Suprapubic skin (tissue), 4 donors: ENCODE measurements around the gene TENM3. TPM values are rescaled to one million over a fixed set of nuclear protein-coding genes. Genes with fewer than 3 reads are reported as not detected.

ENCODE experiments used
- DNase-seq, 2 donors: peaks; one replicate each; pipeline ENCODE4 v3.0.0-alpha.2; 2019; ENCODE audit warnings: low spot score in 2 of 2
- H3K27ac ChIP-seq: fragments of 200-600 bp; sonication (generic); one replicate; pipeline ENCODE4 v1.5.1; 2019
- H3K27me3 ChIP-seq: fragments of 200-600 bp; sonication (generic); one replicate; pipeline ENCODE4 v1.5.1; 2019
- H3K36me3 ChIP-seq: fragments of 200-600 bp; sonication (generic); one replicate; pipeline ENCODE4 v1.5.1; 2019
- H3K4me1 ChIP-seq: fragments of 200-600 bp; sonication (generic); one replicate; pipeline ENCODE4 v1.5.1; 2019
- H3K4me3 ChIP-seq: fragments of 200-600 bp; sonication (generic); one replicate; pipeline ENCODE4 v1.5.1; 2019; ENCODE audit warnings: mild to moderate bottlenecking
- H3K9me3 ChIP-seq: fragments of 200-600 bp; sonication (generic); one replicate; pipeline ENCODE4 v1.5.1; 2019
- EP300 ChIP-seq: sonication (generic); formaldehyde crosslinking; IDR thresholded peaks from one replicate; pipeline ENCODE4 v1.6.1; 2017; ENCODE audit warnings: antibody characterized with exemption
- POLR2A ChIP-seq, 2 donors: fragments of 450-650 bp; IDR thresholded peaks; one replicate each; pipeline ENCODE4 v1.6.1; 2017; ENCODE audit warnings: antibody characterized with exemption in 2 of 2, mild to moderate bottlenecking in 2 of 2, moderate library complexity in 2 of 2
- POLR2AphosphoS5 ChIP-seq, 3 donors: sonication (generic); formaldehyde crosslinking; IDR thresholded peaks; one replicate each; pipeline ENCODE4 v1.6.1; 2017; ENCODE audit warnings: antibody characterized with exemption in 3 of 3
- WGBS: methylation state at CpG from one replicate; pipeline ENCODE4 v1.1.5; 2018; 5-methylcytosine and 5-hydroxymethylcytosine counted together
- total RNA-seq, 4 donors: library from RNA; depleted of rRNA; stranded (reverse); fragments of >200 nt; gene quantifications; one replicate each; pipeline ENCODE4 v1.1.0, GENCODE V29; 2016
- TF ChIP-seq, protein P1 (sequence below), 2 donors: fragments of 200-600 bp in 1 of 2; fragments of 450-650 bp in 1 of 2; sonication (generic) in 1 of 2; IDR thresholded peaks; one replicate each; pipeline ENCODE4 v1.5.1; 2016 to 2019; ENCODE audit warnings: antibody characterized with exemption in 2 of 2, mild to moderate bottlenecking in 1 of 2, moderate library complexity in 1 of 2

The TENM3 gene
- total RNA-seq, 4 donors from 2014 or later, result 0.81 to 2.9 (median 1.8) TPM

- Histone ChIP-seq H3K4me3 (no peak overlapping the region), H3K4me1 (peaks cover 11% of the 10 kb centered on the region), H3K36me3 (no peaks in the 10 kb centered on the region), H3K9me3 (no peaks in the 10 kb centered on the region), H3K27ac (no peak overlapping the region), H3K27me3 (no peaks in the 10 kb centered on the region)
- TF ChIP-seq POLR2A (IDR thresholded peaks at IDR 0.05), result no peak
- no peak for TF ChIP-seq EP300
- TF ChIP-seq, protein P1, sequence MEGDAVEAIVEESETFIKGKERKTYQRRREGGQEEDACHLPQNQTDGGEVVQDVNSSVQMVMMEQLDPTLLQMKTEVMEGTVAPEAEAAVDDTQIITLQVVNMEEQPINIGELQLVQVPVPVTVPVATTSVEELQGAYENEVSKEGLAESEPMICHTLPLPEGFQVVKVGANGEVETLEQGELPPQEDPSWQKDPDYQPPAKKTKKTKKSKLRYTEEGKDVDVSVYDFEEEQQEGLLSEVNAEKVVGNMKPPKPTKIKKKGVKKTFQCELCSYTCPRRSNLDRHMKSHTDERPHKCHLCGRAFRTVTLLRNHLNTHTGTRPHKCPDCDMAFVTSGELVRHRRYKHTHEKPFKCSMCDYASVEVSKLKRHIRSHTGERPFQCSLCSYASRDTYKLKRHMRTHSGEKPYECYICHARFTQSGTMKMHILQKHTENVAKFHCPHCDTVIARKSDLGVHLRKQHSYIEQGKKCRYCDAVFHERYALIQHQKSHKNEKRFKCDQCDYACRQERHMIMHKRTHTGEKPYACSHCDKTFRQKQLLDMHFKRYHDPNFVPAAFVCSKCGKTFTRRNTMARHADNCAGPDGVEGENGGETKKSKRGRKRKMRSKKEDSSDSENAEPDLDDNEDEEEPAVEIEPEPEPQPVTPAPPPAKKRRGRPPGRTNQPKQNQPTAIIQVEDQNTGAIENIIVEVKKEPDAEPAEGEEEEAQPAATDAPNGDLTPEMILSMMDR (IDR thresholded peaks at IDR 0.05), result no peak
- TF ChIP-seq POLR2AphosphoS5 (IDR thresholded peaks at IDR 0.05), result no peak
- no peak for DNase-seq
- 77% methylated on average over 2 of the region's 2 CpGs for WGBS
Observed at GRCh38 chr4:182748949-182749348, 505.7 kb downstream of the TENM3 start.

DNA sequence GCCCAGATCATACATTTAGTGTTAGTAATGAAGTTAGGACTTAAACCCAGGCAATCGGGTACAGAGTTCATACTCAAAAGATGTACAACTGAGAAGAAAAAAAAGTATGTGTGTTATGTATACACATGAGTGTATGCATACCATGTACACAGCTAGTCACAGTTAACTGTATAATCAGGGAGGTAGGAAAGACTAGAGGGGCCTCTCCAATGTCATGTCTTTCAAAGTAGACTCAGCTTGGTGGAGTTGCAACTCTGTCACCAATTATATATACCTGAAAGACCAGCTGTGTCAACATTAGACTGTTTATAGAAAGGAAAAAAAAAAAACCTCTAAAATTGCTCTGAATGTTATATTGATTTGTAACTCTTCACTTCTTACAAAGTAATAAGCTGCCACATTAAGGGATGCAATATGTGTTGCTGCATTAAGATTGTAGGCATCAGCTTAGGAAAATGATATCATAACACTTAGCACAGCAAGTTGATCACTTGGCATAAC, 506.5 kb downstream of the TENM3 start:
- Histone ChIP-seq H3K36me3 (no peaks in the 10 kb centered on the region), H3K27me3 (no peaks in the 10 kb centered on the region), H3K4me3 (no peak overlapping the region), H3K4me1 (peaks cover 6% of the 10 kb centered on the region), H3K27ac (no peak overlapping the region), H3K9me3 (no peaks in the 10 kb centered on the region)
- no peak for DNase-seq
- no peak for TF ChIP-seq EP300
- TF ChIP-seq, protein P1 (IDR thresholded peaks at IDR 0.05), result no peak
- TF ChIP-seq POLR2A (IDR thresholded peaks at IDR 0.05), result no peak
- TF ChIP-seq POLR2AphosphoS5 (IDR thresholded peaks at IDR 0.05), result no peak
- WGBS, result 93% methylated on average over 1 of the region's 1 CpG

DNA sequence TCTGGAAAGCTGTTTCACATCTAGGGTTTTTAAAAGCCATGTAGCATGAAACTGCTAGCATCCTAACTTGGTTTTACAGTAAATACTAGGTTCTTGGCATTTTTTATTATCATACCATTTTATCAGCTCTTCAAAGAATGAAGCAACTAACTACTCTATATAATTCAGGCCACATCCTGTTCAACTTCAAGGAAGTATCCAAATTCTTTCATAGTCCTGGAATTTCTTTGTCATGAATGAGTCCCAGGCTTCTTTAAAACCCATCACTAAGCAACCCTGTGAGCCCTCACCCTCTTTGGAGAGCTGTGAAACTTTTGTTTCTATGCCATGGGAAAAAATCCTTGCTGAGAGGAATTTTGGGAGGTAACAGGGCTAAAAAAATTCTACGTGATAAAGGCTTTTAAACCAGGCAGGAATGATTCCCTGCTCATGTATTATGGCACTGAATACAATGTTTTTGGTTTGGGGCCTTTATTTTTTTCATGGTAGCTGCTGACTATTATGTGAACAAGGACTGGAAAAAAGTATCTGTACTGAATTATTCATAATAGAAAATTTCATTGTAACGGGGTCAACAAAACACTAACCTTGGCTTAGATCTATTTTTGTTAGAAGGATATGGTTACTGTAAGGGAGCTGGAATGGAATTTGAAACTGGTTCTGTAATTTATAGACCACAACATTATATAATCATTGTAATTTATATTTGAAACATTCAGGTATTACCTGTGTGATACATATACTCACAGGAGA, 509.1 kb downstream of the TENM3 start:
- H3K27ac ChIP-seq, result no peak overlapping the region
- DNase-seq, result no peak
- H3K4me1 ChIP-seq, result no peaks in the 10 kb centered on the region
- H3K9me3 ChIP-seq, result no peaks in the 10 kb centered on the region
- H3K27me3 ChIP-seq, result no peaks in the 10 kb centered on the region
- H3K36me3 ChIP-seq, result no peaks in the 10 kb centered on the region
- H3K4me3 ChIP-seq, result no peak overlapping the region
- TF ChIP-seq EP300 (no peak), POLR2AphosphoS5 (IDR thresholded peaks at IDR 0.05) (no peak), POLR2A (IDR thresholded peaks at IDR 0.05) (no peak)
- TF ChIP-seq, protein P1 (IDR thresholded peaks at IDR 0.05), result no peak
- WGBS, result 79% methylated on average over 2 of the region's 2 CpGs

GRCh38 chr4:182754895-182755294, 511.7 kb downstream of the TENM3 start:
- Histone ChIP-seq H3K9me3 (no peaks in the 10 kb centered on the region), H3K36me3 (no peaks in the 10 kb centered on the region), H3K4me3 (no peak overlapping the region), H3K27ac (no peak overlapping the region), H3K27me3 (no peaks in the 10 kb centered on the region), H3K4me1 (no peaks in the 10 kb centered on the region)
- DNase-seq, result no peak
- WGBS, result 94% methylated on average over 5 of the region's 5 CpGs
- TF ChIP-seq, protein P1 (IDR thresholded peaks at IDR 0.05), result no peak
- TF ChIP-seq POLR2AphosphoS5 (IDR thresholded peaks at IDR 0.05), result no peak
- TF ChIP-seq POLR2A (IDR thresholded peaks at IDR 0.05), result no peak
- no peak for TF ChIP-seq EP300

DNA sequence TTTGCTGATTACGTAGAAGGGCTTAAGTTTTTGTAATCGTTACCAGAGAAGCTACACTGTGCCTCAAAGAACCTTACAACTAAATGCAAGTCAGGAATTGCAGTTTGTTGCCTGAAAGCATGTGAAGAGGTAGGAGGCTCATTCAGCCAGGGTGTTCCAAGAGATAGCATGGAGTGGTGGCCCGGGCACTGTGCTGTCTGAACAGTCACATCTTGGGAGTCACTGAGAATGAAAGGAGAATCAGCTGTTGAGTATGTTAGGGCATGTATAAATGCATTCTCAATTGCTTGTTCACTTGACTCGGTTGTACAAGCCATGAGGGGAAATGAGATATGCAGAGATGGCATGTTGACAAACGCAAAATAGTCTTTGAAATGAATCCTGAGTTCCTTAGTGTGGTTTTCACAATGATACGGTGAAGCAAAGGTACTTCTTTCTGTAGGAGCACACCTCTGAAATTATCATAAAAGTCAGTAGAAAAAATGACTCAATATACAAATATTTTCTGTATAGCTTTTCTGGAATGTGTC, 513.0 kb downstream of the TENM3 start:
- H3K36me3 ChIP-seq, result no peaks in the 10 kb centered on the region
- no peak overlapping the region for H3K4me3 ChIP-seq
- no peaks in the 10 kb centered on the region for H3K4me1 ChIP-seq
- no peak overlapping the region for H3K27ac ChIP-seq
- no peaks in the 10 kb centered on the region for H3K27me3 ChIP-seq
- 74% methylated on average over 6 of the region's 6 CpGs for WGBS
- TF ChIP-seq POLR2AphosphoS5 (IDR thresholded peaks at IDR 0.05), result no peak
- TF ChIP-seq POLR2A (IDR thresholded peaks at IDR 0.05), result no peak
- TF ChIP-seq, protein P1 (IDR thresholded peaks at IDR 0.05), result no peak
- no peak for TF ChIP-seq EP300
- DNase-seq, result no peak
- no peaks in the 10 kb centered on the region for H3K9me3 ChIP-seq
